Natural killer cell (primary cell): ENCODE data around the gene TOMM70. TPM values are rescaled to one million over a fixed set of nuclear protein-coding genes. Genes with fewer than 3 reads are reported as not detected.

Experiments used
- ATAC-seq, 3 donors: fragments of 150-1000 bp in 2 of 3; fragments of 200-7000 bp in 1 of 3; cut with Tn5 transposase; 1 replicate in 1 of 3; 2 replicates in 2 of 3; pipeline ENCODE4 v1.10.0; 2021; ENCODE audit warnings: mild to moderate bottlenecking in 2 of 3, moderate library complexity in 2 of 3
- DNase-seq, 2 donors: peaks; one replicate each; pipeline versions ENCODE4 v3.0.0 to v3.0.0-alpha.2; 2013 to 2021; ENCODE audit warnings: mixed read lengths in 1 of 2
- H3K27ac ChIP-seq: one replicate; pipeline ENCODE4 v1.5.1; 2013; ENCODE audit warnings: mild to moderate bottlenecking, low read length
- H3K27me3 ChIP-seq: one replicate; pipeline ENCODE4 v1.6.1; 2013; ENCODE audit warnings: low read length; ENCODE audit not compliant: control insufficient read depth, insufficient read depth
- H3K36me3 ChIP-seq: one replicate; pipeline ENCODE4 v1.6.1; 2013; ENCODE audit warnings: low read length; ENCODE audit not compliant: control insufficient read depth, insufficient read depth
- H3K4me1 ChIP-seq: one replicate; pipeline ENCODE4 v1.6.1; 2013; ENCODE audit warnings: low read length; ENCODE audit not compliant: control insufficient read depth, insufficient read depth
- H3K4me3 ChIP-seq: one replicate; pipeline ENCODE4 v1.5.1; 2013; ENCODE audit warnings: low read length
- H3K9me3 ChIP-seq: one replicate; pipeline ENCODE4 v1.6.1; 2013; ENCODE audit warnings: low read length; ENCODE audit not compliant: control insufficient read depth, insufficient read depth
- H3K27ac Mint-ChIP-seq, 2 donors: one replicate each; pipeline ENCODE4 v1.8.0; 2022; ENCODE audit warnings: mild to moderate bottlenecking in 2 of 2, mixed read lengths in 2 of 2, moderate library complexity in 1 of 2
- H3K27me3 Mint-ChIP-seq, 2 donors: one replicate each; pipeline ENCODE4 v1.8.0; 2022; ENCODE audit warnings: low read depth in 2 of 2, mixed read lengths in 2 of 2
- H3K36me3 Mint-ChIP-seq: one replicate; pipeline ENCODE4 v1.8.0; 2022; ENCODE audit warnings: mixed read lengths
- H3K4me1 Mint-ChIP-seq, 2 donors: one replicate each; pipeline ENCODE4 v1.8.0; 2022; ENCODE audit warnings: mixed read lengths in 2 of 2
- H3K4me3 Mint-ChIP-seq: one replicate; pipeline ENCODE4 v1.8.0; 2022; ENCODE audit warnings: mild to moderate bottlenecking, moderate library complexity, mixed read lengths
- H3K9me3 Mint-ChIP-seq, 2 donors: one replicate each; pipeline ENCODE4 v1.8.0; 2022; ENCODE audit warnings: mixed read lengths in 2 of 2
- CTCF ChIP-seq: fragments of 200-600 bp; IDR thresholded peaks from one replicate; pipeline ENCODE4 v1.8.0; 2022; ENCODE audit warnings: antibody characterized with exemption
- WGBS: methylation state at CpG from one replicate; pipeline ENCODE4 v1.1.7; 2013; ENCODE audit warnings: missing lambda C conversion rate; ENCODE audit not compliant: insufficient coverage; 5-methylcytosine and 5-hydroxymethylcytosine counted together
- intact Hi-C: fragments of 100-400 bp; cut with micrococcal nuclease; formaldehyde crosslinking; loops from one replicate; pipeline ENCODE4 v1.14.2; 2022
- total RNA-seq, 4 donors: library from RNA; stranded (reverse); fragments of 120-200 nt in 1 of 4; gene quantifications; one replicate each; pipeline versions ENCODE4 v1.2.3 to v1.2.4, GENCODE V29; 2013 to 2022

The TOMM70 gene
- total RNA-seq, 3 donors from 2014 or later (not counting 1 experiment from before 2014, with no cell fraction given): 19.1 to 26.6 (median 24.0) TPM

- Mint-ChIP-seq H3K27ac (peak overlapping the region; percentile 69 to 79), H3K4me1 (peaks cover 11 to 13% of the 10 kb centered on the region in 2 donors), H3K4me3 (no peak overlapping the region), H3K9me3 (no peaks in the 10 kb centered on the region), H3K36me3 (no peaks in the 10 kb centered on the region), H3K27me3 (no peaks in the 10 kb centered on the region)
- peak; percentile 77 for TF ChIP-seq CTCF
- intact Hi-C loops: loop anchor here (1.0 to 5.0 kb wide), 3 partner anchors 84 to 1066 kb away; no protein-coding TSS in a partner anchor
- Histone ChIP-seq H3K4me1 (peaks cover 4% of the 10 kb centered on the region), H3K27ac (no peak overlapping the region), H3K36me3 (peaks cover 20% of the 10 kb centered on the region), H3K9me3 (no peaks in the 10 kb centered on the region), H3K27me3 (no peaks in the 10 kb centered on the region), H3K4me3 (no peak overlapping the region)
- WGBS: 25% methylated on average over 8 of the region's 8 CpGs
- ATAC-seq (peak; percentile 79 to 92 (median 92)), DNase-seq (peak in 1 of 2 donors; percentile 77)
Observed at GRCh38 chr3:100316641-100317069, 84.2 kb downstream of the TOMM70 start.

Other genes starting within 250 kb of the TOMM70 start
- 10 to 100 TPM; 38.8 to 50.3 (median 45.4) TPM for gene TBC1D23, start 140.1 kb downstream of the TOMM70 start, total RNA-seq
- 10 to 100 TPM; 21.5 to 25.1 (median 24.1) TPM for gene NIT2, start 66.3 kb downstream of the TOMM70 start, total RNA-seq
- gene LNP1, start 450 bp upstream of the TOMM70 start, total RNA-seq: under 1 TPM; 0.39 to 0.85 (median 0.73) TPM
- under 1 TPM; 0.23 to 0.49 (median 0.25) TPM for gene TMEM45A, start 91.5 kb upstream of the TOMM70 start, total RNA-seq
- gene ADGRG7, start 208.5 kb upstream of the TOMM70 start, total RNA-seq: not detected